K562 (cell line): Measurements from ENCODE around the gene FANCD2. TPM values are rescaled to one million over a fixed set of nuclear protein-coding genes. Genes with fewer than 3 reads are reported as not detected.
A peak's percentile ranks its signal among the peaks of the same experiment; 100 is the strongest.

Experiments
- DACH1 ChIP-seq: fragments of 450-650 bp; IDR thresholded peaks from 2 replicates; pipeline ENCODE4 v1.6.1; 2018; ENCODE audit not compliant: partially characterized antibody
- ETS2 ChIP-seq: IDR thresholded peaks from 2 replicates; pipeline ENCODE4 v1.6.1; 2016; ENCODE audit warnings: borderline replicate concordance, missing genetic modification characterization, mild to moderate bottlenecking, moderate library complexity, missing compliant biosample characterization; ENCODE audit not compliant: poor library complexity, severe bottlenecking
- HDAC2 ChIP-seq: fragments of 450-650 bp; IDR thresholded peaks from 2 replicates; pipeline ENCODE4 v1.6.1; 2016; ENCODE audit warnings: mild to moderate bottlenecking
- L3MBTL2 ChIP-seq: fragments of 450-650 bp; IDR thresholded peaks from 2 replicates; pipeline ENCODE4 v1.6.1; 2016; ENCODE audit warnings: mild to moderate bottlenecking, moderate library complexity
- MTF1 ChIP-seq: fragments of 250-450 bp; sonication (Bioruptor Pico); IDR thresholded peaks from 2 replicates; pipeline ENCODE4 v1.9.0; 2021; ENCODE audit warnings: moderate library complexity, mild to moderate bottlenecking, inconsistent platforms, borderline replicate concordance
- PTTG1 ChIP-seq: fragments of 450-650 bp; IDR thresholded peaks from 2 replicates; pipeline ENCODE4 v1.6.1; 2016; ENCODE audit warnings: low read depth, mild to moderate bottlenecking, missing genetic modification characterization, missing compliant biosample characterization
- RNF2 ChIP-seq: sonication (generic); IDR thresholded peaks from 2 replicates; pipeline ENCODE4 v1.6.1; 2016
- SIN3A ChIP-seq, 2 experiments: fragments of 150-350 bp in 1 of 2; IDR thresholded peaks; 2 replicates each; pipeline ENCODE4 v1.6.1; 2011 to 2016; ENCODE audit warnings: borderline replicate concordance in 2 of 2, low read depth in 2 of 2, low read length in 2 of 2, mild to moderate bottlenecking in 2 of 2, moderate library complexity in 2 of 2; ENCODE audit not compliant: control insufficient read depth in 1 of 2
- SMARCA5 ChIP-seq: fragments of 450-650 bp; IDR thresholded peaks from 2 replicates; pipeline ENCODE4 v1.6.1; 2016
- TBP ChIP-seq: optimal IDR thresholded peaks from 2 replicates; pipeline ENCODE3; 2011; ENCODE audit warnings: low read depth, low read length, improper control_type of control experiment
- TRIM28 ChIP-seq: fragments of 450-650 bp; IDR thresholded peaks from 2 replicates; pipeline ENCODE4 v1.6.1; 2017
- ZFX ChIP-seq: sonication (generic); formaldehyde crosslinking; IDR thresholded peaks from 2 replicates; pipeline ENCODE4 v1.8.0; 2022; ENCODE audit warnings: mild to moderate bottlenecking, missing genetic modification reagents, moderate library complexity
- ZNF253 ChIP-seq: fragments of 250-450 bp; sonication (Bioruptor Pico); conservative IDR thresholded peaks from 2 replicates; pipeline ENCODE4 v1.6.1; 2021; ENCODE audit warnings: mild to moderate bottlenecking
- polyA plus RNA-seq, 8 experiments: library from polyadenylated mRNA; depleted of rRNA in 4 of 8; stranded (reverse) in 5 of 8; unstranded in 3 of 8; fragments of >200 nt; fragmentation: Nextera tagmentation in 2 of 8; fragmentation: Illumina TruSeq in 1 of 8; extraction: Ambion mirVana in 2 of 8; extraction: Trizol in 1 of 8; gene quantifications; 2 replicates each; pipeline versions ENCODE4 v1.2.1 to v1.2.3, GENCODE V29; 2011 to 2014; ENCODE audit warnings: inconsistent platforms in 1 of 8, missing spikeins in 1 of 8
- total RNA-seq, 7 experiments: library from RNA; depleted of rRNA in 6 of 7; stranded (reverse); fragments of >200 nt in 6 of 7; fragmentation: Illumina TruSeq in 2 of 7; extraction: Trizol in 2 of 7; gene quantifications; 2 replicates each; pipeline versions ENCODE4 v1.2.1 to v1.2.3, GENCODE V29; 2011 to 2021; ENCODE audit warnings: low replicate concordance in 1 of 7
- TF ChIP-seq, protein P1 (sequence below): sonication (generic); formaldehyde crosslinking; IDR thresholded peaks from 2 replicates; pipeline ENCODE4 v1.9.0; 2022; ENCODE audit warnings: mild to moderate bottlenecking, missing genetic modification reagents
- TF ChIP-seq, protein P2 (sequence below): fragments of 250-450 bp; sonication (Bioruptor Pico); IDR thresholded peaks from 2 replicates; pipeline ENCODE4 v1.8.0; 2022; ENCODE audit warnings: moderate library complexity, mild to moderate bottlenecking, inconsistent platforms
- TF ChIP-seq, protein P3 (sequence below), 2 experiments: fragments of 450-650 bp; IDR thresholded peaks; 2 replicates each; pipeline ENCODE4 v1.6.1; 2016
- TF ChIP-seq, protein P4 (sequence below): fragments of 250-450 bp; sonication (Bioruptor Pico); IDR thresholded peaks from 2 replicates; pipeline ENCODE4 v1.8.0; 2021; ENCODE audit warnings: borderline replicate concordance, mild to moderate bottlenecking, moderate library complexity; ENCODE audit not compliant: poor library complexity, severe bottlenecking
- TF ChIP-seq, protein P5 (sequence below), 2 experiments: fragments of 450-650 bp in 1 of 2; IDR thresholded peaks; 2 replicates each; pipeline ENCODE4 v1.6.1; 2011 to 2017; ENCODE audit warnings: low read depth in 2 of 2, antibody characterized with exemption in 1 of 2, borderline replicate concordance in 1 of 2, low read length in 1 of 2, mild to moderate bottlenecking in 1 of 2, mixed read lengths in 1 of 2; ENCODE audit not compliant: control insufficient read depth in 1 of 2
- TF ChIP-seq, protein P6 (sequence below): conservative IDR thresholded peaks from 2 replicates; pipeline ENCODE4 v1.6.1; 2011; ENCODE audit warnings: low read depth, mild to moderate bottlenecking, low read length; ENCODE audit not compliant: control insufficient read depth

Gene FANCD2
- total and polyA plus RNA-seq, 9 of the 15 experiments (the other 6 are each of a cell fraction or from before 2014, with no cell fraction given) = 59.4 to 137 (median 96.1) TPM

DNA sequence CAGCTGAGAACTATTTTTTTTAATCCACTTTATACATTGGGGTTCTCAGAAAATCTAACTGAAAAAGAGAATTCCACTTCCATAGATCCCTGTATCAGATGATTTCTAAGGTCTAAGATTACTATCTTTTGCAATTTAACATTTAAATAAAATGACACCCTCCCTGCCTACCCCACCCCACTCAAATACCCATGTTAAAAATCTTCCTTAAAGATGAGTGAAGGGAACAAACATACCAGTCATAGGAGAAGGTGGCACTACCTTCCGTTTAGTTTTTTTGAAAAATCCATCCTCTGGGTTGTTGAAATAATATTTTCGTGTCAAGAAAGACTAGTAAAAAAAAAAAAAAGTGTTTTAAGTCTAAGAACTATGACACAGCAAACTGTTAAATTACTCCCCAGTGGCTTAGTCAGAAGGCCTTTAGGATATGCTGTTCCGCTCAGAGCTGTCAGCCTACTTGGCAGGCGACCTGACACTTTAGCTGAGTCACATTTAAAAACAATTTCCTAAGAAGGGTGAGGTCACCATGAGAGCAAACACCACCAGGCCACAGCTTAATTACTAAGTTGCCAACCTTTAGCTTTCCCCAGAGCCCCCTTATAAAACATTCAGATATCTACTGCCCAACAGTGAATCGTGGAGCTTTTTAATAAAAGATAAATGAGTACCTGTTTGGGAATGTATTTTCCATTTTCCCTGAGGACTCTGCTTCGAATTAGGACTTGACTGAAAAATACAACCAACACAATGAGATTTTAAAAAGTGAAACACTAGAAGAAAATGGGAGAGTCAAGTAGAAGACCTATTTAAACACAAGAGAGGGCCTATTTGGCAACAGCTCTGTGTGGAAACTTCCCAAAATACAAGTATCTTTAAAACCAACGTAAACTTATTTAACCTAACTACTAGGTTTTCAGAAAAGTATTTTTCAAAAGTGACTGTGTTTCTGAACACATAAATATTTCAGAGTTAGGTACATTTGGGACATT, 49.2 kb upstream of the FANCD2 start (continued):
- TF ChIP-seq, protein P1, sequence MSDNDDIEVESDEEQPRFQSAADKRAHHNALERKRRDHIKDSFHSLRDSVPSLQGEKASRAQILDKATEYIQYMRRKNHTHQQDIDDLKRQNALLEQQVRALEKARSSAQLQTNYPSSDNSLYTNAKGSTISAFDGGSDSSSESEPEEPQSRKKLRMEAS (CRISPR knock-in tag) = no peak
- TF ChIP-seq ZNF253 (CRISPR knock-in tag) (no peak), HDAC2 (peak; percentile 60; the same call in 1 of the 2 replicates), ZFX (peak; percentile 76), SIN3A (IDR thresholded peaks at IDR 0.05; ENCODE audit: borderline replicate concordance in 2 of 2, control insufficient read depth in 1 of 2, low read depth in 2 of 2, low read length in 2 of 2) (peak; percentile 35 to 60; a peak in 2 of 4 replicates), PTTG1 (tag) (peak; percentile 64; the same call in 1 of the 2 replicates), RNF2 (peak; percentile 83), TBP (peak; percentile 66), TRIM28 (peak; percentile 73), ETS2 (tag) (no peak), L3MBTL2 (peak; percentile 83), SMARCA5 (no peak), DACH1 (peak; percentile 60), MTF1 (CRISPR knock-in tag) (0 out of 2 replicates have a peak, but pooled peaks have one; percentile 55)
- TF ChIP-seq, protein P2, sequence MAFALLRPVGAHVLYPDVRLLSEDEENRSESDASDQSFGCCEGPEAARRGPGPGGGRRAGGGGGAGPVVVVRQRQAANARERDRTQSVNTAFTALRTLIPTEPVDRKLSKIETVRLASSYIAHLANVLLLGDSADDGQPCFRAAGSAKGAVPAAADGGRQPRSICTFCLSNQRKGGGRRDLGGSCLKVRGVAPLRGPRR (CRISPR knock-in tag) = no peak; the same call in 1 of the 2 replicates
- TF ChIP-seq, protein P3, sequence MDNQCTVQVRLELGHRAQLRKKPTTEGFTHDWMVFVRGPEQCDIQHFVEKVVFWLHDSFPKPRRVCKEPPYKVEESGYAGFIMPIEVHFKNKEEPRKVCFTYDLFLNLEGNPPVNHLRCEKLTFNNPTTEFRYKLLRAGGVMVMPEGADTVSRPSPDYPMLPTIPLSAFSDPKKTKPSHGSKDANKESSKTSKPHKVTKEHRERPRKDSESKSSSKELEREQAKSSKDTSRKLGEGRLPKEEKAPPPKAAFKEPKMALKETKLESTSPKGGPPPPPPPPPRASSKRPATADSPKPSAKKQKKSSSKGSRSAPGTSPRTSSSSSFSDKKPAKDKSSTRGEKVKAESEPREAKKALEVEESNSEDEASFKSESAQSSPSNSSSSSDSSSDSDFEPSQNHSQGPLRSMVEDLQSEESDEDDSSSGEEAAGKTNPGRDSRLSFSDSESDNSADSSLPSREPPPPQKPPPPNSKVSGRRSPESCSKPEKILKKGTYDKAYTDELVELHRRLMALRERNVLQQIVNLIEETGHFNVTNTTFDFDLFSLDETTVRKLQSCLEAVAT (IDR thresholded peaks at IDR 0.05) = peak in 1 of 2 experiments; percentile 11; a peak in 1 of 4 replicates
- TF ChIP-seq, protein P4, sequence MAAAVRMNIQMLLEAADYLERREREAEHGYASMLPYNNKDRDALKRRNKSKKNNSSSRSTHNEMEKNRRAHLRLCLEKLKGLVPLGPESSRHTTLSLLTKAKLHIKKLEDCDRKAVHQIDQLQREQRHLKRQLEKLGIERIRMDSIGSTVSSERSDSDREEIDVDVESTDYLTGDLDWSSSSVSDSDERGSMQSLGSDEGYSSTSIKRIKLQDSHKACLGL (CRISPR knock-in tag) = no peak
- TF ChIP-seq, protein P5, sequence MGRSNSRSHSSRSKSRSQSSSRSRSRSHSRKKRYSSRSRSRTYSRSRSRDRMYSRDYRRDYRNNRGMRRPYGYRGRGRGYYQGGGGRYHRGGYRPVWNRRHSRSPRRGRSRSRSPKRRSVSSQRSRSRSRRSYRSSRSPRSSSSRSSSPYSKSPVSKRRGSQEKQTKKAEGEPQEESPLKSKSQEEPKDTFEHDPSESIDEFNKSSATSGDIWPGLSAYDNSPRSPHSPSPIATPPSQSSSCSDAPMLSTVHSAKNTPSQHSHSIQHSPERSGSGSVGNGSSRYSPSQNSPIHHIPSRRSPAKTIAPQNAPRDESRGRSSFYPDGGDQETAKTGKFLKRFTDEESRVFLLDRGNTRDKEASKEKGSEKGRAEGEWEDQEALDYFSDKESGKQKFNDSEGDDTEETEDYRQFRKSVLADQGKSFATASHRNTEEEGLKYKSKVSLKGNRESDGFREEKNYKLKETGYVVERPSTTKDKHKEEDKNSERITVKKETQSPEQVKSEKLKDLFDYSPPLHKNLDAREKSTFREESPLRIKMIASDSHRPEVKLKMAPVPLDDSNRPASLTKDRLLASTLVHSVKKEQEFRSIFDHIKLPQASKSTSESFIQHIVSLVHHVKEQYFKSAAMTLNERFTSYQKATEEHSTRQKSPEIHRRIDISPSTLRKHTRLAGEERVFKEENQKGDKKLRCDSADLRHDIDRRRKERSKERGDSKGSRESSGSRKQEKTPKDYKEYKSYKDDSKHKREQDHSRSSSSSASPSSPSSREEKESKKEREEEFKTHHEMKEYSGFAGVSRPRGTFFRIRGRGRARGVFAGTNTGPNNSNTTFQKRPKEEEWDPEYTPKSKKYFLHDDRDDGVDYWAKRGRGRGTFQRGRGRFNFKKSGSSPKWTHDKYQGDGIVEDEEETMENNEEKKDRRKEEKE (IDR thresholded peaks at IDR 0.05; ENCODE audit: borderline replicate concordance in 1 of 2, control insufficient read depth in 1 of 2, low read depth in 2 of 2, low read length in 1 of 2) = peak in 1 of 2 experiments; percentile 80; a peak in 1 of 4 replicates
- TF ChIP-seq, protein P6, sequence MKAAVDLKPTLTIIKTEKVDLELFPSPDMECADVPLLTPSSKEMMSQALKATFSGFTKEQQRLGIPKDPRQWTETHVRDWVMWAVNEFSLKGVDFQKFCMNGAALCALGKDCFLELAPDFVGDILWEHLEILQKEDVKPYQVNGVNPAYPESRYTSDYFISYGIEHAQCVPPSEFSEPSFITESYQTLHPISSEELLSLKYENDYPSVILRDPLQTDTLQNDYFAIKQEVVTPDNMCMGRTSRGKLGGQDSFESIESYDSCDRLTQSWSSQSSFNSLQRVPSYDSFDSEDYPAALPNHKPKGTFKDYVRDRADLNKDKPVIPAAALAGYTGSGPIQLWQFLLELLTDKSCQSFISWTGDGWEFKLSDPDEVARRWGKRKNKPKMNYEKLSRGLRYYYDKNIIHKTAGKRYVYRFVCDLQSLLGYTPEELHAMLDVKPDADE = no peak
